ENCODE results near the gene PIK3C2A.

The PIK3C2A gene

DNA sequence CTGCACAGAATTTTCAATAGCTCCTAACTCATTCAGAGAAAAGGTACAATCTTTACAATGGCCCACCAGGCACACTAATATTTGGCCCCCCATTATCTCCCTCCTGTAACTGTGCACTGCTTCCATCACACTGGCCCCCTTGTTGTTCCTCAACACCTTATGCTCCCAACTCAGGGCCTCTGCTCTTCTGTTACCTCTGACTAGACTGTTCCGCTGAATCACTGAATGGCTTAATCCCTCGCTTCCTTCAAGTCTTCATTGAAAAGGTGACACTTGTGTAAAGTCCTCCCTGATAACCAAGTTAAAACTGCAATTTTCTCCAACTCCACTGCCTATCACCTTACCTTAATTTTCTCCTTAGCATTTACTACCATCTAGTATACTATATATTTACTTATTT, 21.8 kb downstream of the PIK3C2A start:
- H3K36me3 ChIP-seq (ENCODE audit: control insufficient read depth, insufficient read depth, low read length) = no peaks in the 10 kb centered on the region; the same call in 1 of the 2 replicates
- H3K27me3 ChIP-seq (replicated peaks; ENCODE audit: control insufficient read depth, insufficient read depth, low read length) = no peaks in the 10 kb centered on the region
- H3K4me3 ChIP-seq (replicated peaks; ENCODE audit: low read depth, low read length) = no peak overlapping the region
- DNase-seq (ENCODE audit: extremely low read depth, insufficient read length) = no peak
- TF ChIP-seq, protein P1, sequence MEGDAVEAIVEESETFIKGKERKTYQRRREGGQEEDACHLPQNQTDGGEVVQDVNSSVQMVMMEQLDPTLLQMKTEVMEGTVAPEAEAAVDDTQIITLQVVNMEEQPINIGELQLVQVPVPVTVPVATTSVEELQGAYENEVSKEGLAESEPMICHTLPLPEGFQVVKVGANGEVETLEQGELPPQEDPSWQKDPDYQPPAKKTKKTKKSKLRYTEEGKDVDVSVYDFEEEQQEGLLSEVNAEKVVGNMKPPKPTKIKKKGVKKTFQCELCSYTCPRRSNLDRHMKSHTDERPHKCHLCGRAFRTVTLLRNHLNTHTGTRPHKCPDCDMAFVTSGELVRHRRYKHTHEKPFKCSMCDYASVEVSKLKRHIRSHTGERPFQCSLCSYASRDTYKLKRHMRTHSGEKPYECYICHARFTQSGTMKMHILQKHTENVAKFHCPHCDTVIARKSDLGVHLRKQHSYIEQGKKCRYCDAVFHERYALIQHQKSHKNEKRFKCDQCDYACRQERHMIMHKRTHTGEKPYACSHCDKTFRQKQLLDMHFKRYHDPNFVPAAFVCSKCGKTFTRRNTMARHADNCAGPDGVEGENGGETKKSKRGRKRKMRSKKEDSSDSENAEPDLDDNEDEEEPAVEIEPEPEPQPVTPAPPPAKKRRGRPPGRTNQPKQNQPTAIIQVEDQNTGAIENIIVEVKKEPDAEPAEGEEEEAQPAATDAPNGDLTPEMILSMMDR (IDR thresholded peaks at IDR 0.05; ENCODE audit: insufficient read depth, low read length, poor library complexity, severe bottlenecking) = no peak

DNA sequence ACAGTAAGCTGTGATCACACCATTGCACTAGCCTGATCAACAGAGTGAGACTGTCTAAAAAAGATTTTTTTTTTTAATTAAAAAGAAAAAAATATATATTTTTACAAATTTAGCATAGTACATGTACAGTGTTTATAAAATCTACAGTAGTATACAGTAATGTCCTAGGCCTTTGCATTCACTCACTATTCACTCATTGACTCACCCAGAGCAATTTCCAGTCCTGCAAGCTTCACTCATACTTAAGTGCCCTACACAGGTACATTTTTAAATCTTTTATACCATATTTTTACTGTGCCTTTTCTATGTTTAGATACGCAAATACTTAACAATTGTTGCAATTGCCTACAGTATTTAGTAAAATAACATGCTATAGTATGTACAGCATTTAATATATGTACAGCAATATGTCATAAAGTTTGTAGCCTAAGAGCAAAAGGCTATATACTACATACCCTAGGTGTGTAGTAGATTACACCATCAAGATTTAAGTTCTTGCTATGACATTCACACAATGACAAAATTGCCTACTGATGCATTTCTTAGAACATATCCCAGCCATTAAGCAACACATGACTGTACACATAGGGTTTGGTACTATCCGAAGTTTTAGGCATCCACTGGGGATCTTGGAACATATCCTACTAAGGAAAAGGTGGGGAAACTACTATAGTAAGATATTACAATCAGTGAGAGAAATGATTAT, 22.8 kb downstream of the PIK3C2A start:
- Histone ChIP-seq H3K4me3 (replicated peaks; ENCODE audit: low read depth, low read length) (no peak overlapping the region), H3K36me3 (ENCODE audit: control insufficient read depth, insufficient read depth, low read length) (no peaks in the 10 kb centered on the region; the same call in 1 of the 2 replicates), H3K27me3 (replicated peaks; ENCODE audit: control insufficient read depth, insufficient read depth, low read length) (no peaks in the 10 kb centered on the region)
- no peak for DNase-seq (ENCODE audit: extremely low read depth, insufficient read length)
- TF ChIP-seq, protein P1 (IDR thresholded peaks at IDR 0.05; ENCODE audit: insufficient read depth, low read length, poor library complexity, severe bottlenecking) = no peak

DNA sequence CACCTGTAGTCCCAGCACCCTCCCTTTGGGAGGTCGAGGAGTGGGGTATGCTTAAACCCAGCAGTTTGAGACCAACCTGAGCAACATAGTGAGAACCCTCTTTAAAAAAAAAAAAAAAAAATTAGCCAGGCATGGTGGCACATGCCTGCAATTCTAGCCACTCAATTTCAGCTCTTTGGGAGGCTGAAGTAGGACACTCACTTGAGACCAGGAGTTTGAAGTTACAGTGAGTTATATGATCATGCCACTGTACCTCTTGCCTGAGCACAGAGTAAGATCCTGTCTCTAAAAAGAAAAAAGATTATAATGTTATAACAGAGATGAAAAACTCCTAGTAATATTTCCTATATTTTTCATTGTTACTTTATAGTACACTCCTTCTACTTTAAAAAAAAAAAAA, 23.9 kb downstream of the PIK3C2A start:
- TF ChIP-seq, protein P1 (IDR thresholded peaks at IDR 0.05; ENCODE audit: insufficient read depth, low read length, poor library complexity, severe bottlenecking) = no peak

DNA sequence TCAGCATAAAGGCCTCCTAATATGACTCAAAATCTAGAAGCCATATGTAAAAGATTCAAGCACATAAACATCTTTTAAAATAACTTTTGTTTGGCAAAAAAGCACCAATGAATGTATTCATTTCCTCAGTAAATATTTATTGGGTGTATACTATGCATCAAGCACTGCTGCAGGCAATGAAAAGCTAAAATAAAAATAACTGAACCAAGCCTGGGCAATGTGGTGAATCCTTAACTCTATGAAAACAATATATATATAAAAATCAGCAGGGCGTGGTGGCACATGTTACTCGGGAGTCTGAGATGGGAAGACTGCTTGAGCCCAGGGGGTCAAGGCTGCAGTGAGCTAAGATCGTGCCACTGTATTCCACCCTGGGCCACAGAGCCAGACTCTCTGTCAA, 27.8 kb downstream of the PIK3C2A start:
- TF ChIP-seq, protein P1 (IDR thresholded peaks at IDR 0.05; ENCODE audit: insufficient read depth, low read length, poor library complexity, severe bottlenecking) = no peak
- H3K36me3 ChIP-seq (ENCODE audit: control insufficient read depth, insufficient read depth, low read length) = no peaks in the 10 kb centered on the region
- DNase-seq (ENCODE audit: extremely low read depth, insufficient read length) = no peak
- H3K27me3 ChIP-seq (replicated peaks; ENCODE audit: control insufficient read depth, insufficient read depth, low read length) = no peaks in the 10 kb centered on the region
- no peak overlapping the region for H3K4me3 ChIP-seq (replicated peaks; ENCODE audit: low read depth, low read length)

More for the DNA sequence above, 23.9 kb downstream of the PIK3C2A start:
- DNase-seq (ENCODE audit: extremely low read depth, insufficient read length) = no peak
- Histone ChIP-seq H3K4me3 (replicated peaks; ENCODE audit: low read depth, low read length) (no peak overlapping the region), H3K36me3 (ENCODE audit: control insufficient read depth, insufficient read depth, low read length) (no peaks in the 10 kb centered on the region; the same call in 1 of the 2 replicates), H3K27me3 (replicated peaks; ENCODE audit: control insufficient read depth, insufficient read depth, low read length) (no peaks in the 10 kb centered on the region)

DNA sequence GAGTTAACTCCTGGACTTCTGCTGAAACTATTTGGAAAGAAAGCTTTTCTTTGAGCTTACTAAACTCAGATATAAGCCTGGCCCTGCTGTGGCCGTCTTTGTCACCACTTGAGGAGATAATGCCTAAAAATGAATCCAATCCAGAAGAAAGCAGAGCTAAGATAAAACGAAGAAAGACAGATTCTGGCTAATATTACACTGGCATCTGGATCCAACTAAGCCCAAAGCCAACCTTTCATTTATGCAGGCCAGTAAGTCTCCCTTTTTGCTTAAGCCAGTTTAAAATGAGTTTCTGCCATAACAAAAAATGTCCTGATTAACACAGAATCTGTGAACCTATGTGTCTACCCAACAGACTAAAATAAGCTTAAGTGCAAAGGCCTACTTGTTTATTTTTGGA, 34.5 kb downstream of the PIK3C2A start:
- no peaks in the 10 kb centered on the region for H3K36me3 ChIP-seq (ENCODE audit: control insufficient read depth, insufficient read depth, low read length)
- no peaks in the 10 kb centered on the region for H3K27me3 ChIP-seq (replicated peaks; ENCODE audit: control insufficient read depth, insufficient read depth, low read length)
- no peak overlapping the region for H3K4me3 ChIP-seq (replicated peaks; ENCODE audit: low read depth, low read length)
- no peak for DNase-seq (ENCODE audit: extremely low read depth, insufficient read length)
- TF ChIP-seq, protein P1 (IDR thresholded peaks at IDR 0.05; ENCODE audit: insufficient read depth, low read length, poor library complexity, severe bottlenecking) = no peak

All from GM06990 (cell line).